Measurements from ENCODE around the gene CCHCR1. TPM values are rescaled to one million over a fixed set of nuclear protein-coding genes. Genes with fewer than 3 reads are reported as not detected.

The CCHCR1 gene
- total RNA-seq, 1 experiment from 2014 or later: 25.5 TPM

GRCh38 chr6:31162463-31163165 lies 5.0 kb upstream of the CCHCR1 start:
- DNase-seq (ENCODE audit: low read depth): no peak

- DNase-seq (ENCODE audit: low read depth): no peak
Observed at GRCh38 chr6:31161216-31162126, 3.9 kb upstream of the CCHCR1 start.

- peak; percentile 67 for DNase-seq (ENCODE audit: low read depth)
Observed at GRCh38 chr6:31158863-31159855, 1.6 kb upstream of the CCHCR1 start.

GRCh38 chr6:31158140-31158862 lies 699 bp upstream of the CCHCR1 start, which contains the start of gene TCF19:
Gene TCF19, plus strand, starts transcription at chr6:31158589. Its CDS starts 881 bp downstream, at chr6:31159470.
- peak; percentile 100 for DNase-seq (ENCODE audit: low read depth)

DNA sequence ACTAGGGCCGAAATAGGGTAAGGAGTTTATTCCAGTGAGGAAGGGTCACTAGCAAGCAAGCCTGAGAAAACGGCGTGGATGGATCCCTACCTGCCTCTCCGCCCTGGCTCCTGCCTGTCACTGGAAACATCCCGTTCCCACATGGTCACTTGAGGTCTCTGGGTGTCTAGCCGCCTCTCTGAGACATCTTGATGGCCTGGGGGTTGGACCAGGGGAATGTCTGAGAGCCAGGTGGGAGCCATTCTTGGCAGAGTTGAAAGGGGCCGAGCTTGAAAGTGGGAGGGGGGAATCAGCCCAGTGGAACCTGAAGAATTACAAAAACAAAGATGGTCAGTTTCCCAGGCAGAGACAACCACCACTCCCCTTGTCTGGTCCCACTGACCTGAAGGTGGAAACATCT lies 961 bp downstream of the CCHCR1 start:
- DNase-seq (ENCODE audit: low read depth): no peak

- DNase-seq (ENCODE audit: low read depth): no peak
Observed at GRCh38 chr6:31154436-31154835, 3.2 kb downstream of the CCHCR1 start.

DNA sequence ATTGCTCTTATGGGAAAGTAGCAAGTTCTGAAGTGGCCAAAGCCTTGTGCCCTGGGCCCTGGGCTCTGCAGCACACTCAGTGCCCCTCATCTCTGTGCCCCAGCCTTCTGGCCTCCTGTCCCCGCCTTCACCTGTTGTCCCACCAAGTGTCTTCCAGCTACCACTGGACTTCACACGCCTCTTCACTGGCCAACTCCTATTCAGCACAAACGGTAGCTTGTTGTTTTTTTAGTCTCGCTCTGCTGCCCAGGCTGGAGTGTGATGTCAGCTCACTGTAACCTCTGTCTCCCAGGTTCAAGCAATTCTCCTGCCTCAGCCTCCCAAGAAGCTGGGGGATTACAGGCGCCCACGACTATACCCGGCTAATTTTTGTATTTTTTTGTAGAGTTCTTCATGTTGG lies 4.8 kb downstream of the CCHCR1 start:
- no peak for DNase-seq (ENCODE audit: low read depth)

- DNase-seq (ENCODE audit: low read depth): no peak
Observed at GRCh38 chr6:31149827-31150447, 7.7 kb downstream of the CCHCR1 start.

DNA sequence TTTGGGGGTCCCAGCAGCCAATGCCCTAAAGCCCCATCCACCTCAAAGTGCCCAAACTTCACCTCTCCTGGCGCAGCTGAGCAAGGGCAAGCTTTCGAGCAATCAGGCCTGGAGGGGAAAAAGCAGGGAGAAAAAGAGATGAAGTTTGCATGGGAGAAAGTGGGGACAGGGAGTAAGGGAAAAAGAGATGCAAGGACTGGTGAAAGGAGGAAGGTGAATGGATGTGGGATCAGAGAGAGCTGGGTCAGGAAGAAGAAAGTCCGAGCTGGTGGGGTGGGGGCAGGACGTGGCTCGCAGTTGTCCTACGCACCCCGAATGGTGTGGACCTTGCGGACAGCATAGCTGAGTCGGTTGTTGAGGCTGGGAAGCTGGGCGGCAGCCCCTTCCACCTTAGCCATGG lies 12.2 kb downstream of the CCHCR1 start:
- no peak for DNase-seq (ENCODE audit: low read depth)

- DNase-seq (ENCODE audit: low read depth): no peak
Observed at GRCh38 chr6:31144970-31145340, 12.6 kb downstream of the CCHCR1 start.

DNA sequence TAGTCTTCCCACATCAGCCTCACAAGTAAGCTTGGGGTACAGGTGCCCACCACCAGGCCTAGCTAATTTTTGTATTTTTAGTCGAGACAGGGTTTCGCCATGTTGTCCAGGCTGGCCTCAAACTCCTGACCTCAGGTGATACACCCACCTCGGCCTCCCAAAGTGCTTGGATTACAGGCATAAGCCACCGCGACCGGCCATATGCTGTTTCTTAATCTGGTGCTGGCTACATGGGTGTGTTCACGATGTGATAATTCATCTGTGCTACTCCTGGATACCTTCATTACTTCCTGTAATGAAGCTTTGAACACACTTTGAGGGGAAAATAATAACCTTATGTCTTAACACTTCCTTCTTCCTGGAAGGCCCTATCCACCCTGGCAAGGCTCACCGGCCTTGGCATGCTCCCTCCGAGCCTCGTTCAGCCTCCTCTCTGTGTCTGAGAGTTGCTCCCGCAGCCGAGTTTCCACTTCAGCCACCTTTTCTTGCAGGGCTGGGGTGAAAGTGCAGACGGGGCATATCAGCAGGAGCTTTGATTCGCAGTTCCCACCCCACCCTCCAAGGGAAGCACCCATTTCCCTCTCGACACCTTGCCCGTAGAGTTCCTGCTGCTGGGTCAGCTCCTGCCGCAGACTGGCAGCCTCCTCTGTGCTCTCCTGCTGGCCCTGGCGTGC lies 13.2 kb downstream of the CCHCR1 start:
- no peak for DNase-seq (ENCODE audit: low read depth)

DNA sequence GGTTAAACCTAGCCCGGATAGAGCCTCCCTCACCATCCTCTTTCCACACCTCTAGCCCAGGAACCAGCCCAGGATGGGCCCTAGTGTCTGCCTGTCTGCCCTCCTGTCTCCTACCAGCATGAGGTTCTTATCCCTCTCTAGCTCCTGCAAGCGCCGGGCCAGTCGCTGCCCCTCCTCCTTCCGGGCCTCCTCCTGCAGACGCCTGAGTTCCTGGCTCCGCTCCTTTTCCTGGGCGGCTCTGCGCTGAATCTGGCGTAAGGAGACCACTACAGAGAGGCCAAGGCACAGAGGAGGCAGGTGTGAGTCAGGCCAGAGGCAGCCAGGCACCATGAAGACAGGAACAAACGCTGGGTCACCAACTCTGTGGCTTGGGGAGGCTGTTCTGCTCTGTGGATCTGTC lies 14.5 kb downstream of the CCHCR1 start:
- peak; percentile 86 for DNase-seq (ENCODE audit: low read depth)

GRCh38 chr6:31142361-31142761 lies 15.2 kb downstream of the CCHCR1 start:
- DNase-seq (ENCODE audit: low read depth): no peak

DNA sequence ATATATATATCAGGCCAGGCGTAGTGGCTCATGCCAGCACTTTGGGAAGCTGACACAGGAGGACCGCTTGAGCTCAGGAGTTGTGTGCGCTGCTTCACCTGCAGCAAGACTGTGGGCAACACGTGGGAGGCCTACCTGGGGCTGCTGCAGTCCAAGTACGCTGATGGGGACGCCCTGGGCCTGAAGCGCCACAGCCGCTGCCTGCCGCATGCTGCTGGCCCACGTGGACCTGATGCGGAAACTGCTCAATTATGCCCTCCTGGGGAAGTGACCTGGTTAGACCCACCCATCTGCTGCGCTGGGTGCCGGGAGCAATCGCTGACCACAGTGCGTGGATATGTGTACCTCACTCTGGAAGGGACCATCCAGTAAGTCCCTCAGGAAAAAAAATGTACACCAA lies 17.0 kb downstream of the CCHCR1 start:
- DNase-seq (ENCODE audit: low read depth): no peak

DNA sequence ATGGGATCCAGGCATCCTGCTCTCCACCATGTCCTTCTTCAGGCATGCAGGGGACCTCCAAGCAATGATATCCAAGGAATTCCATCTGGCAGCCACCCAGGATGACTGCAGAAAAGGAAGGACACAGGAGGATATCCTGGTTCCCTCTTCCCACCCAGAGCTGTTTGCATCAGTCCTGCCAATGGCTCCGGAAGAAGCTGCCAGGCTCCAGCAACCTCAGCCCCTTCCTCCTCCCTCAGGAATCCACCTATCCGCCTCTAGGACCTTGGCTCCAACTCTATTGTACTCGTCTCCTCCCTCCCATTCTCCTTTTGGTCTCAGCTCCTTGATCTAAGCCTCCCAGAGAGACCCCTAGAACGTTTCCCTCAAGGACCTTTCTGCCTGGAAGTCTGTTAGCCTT lies 18.0 kb downstream of the CCHCR1 start:
- peak; percentile 53 for DNase-seq (ENCODE audit: low read depth)

GRCh38 chr6:31138982-31139381 lies 18.6 kb downstream of the CCHCR1 start, which contains the start of gene PSORS1C2:
Gene PSORS1C2, minus strand, starts transcription at chr6:31139066. Its CDS starts 40 bp downstream, at chr6:31139026.
- DNase-seq (ENCODE audit: low read depth): no peak

GRCh38 chr6:31135710-31136109 lies 21.9 kb downstream of the CCHCR1 start:
- no peak for DNase-seq (ENCODE audit: low read depth)

DNA sequence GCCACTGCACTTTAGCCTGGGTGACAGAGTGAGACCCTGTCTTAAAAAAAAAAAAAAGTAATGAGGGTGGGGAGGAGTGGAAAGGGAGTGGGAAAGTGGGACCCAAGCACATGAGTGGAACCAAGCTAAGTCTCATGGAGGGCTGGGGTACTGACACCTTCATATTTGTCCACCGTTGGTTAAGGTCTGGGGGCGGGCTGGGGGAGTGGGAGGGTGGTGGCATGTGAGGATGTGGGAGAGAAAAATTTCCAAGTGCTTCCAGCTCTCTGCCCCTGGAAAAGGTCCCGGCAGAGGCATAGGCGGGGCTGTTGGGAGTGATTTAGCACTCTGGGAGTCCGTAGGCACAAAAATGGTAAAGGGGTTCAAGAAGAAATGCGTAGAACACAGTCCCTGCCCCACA lies 24.8 kb downstream of the CCHCR1 start:
- DNase-seq (ENCODE audit: low read depth): no peak

DNA sequence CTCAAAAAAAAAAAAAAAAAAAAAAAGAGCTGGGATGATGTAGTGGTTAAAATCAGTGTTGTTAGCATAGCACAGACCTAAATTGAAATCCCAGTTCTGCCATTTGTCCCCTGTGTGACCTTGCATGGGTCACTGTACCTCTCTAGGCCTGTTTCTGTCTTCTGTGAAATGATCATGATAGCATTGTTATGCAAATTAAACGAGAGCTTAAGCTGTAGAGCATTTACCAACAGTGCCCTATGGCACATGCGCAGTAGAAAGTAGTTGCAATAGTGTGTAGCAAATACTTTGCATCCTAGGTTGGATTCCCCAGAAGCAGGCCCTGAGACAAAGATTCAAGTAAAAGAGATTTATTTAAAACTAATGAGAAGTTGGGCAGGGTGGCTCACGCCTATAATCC lies 26.0 kb downstream of the CCHCR1 start:
- no peak for DNase-seq (ENCODE audit: low read depth)

DNA sequence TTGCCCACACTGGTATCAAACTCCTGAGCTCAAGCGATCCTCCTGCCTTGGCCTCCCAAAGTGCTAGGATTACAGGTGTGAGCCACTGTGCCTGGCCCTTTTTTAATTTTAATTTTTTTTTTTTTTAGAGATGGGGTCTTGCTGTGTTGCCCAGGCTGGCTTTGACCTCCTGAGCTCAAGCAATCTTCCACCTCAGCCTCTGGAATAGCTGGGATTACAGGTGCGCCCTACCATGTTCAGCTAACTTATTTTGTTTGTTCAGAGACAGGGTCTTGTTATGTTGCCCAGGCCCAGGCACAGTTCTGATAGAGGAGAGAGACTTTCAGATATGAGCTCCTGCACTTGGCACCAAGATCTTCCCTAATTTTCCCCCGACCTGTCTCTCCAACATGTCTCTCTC lies 26.9 kb downstream of the CCHCR1 start:
- no peak for DNase-seq (ENCODE audit: low read depth)

All from M059J (cell line).